DND-41 (cell line): ENCODE measurements around the gene EFTUD2.

Experiments used
- ATAC-seq: fragments of 200-7000 bp; cut with Tn5 transposase; 3 replicates; pipeline ENCODE4 v1.9.1; 2021; ENCODE audit warnings: low read depth; ENCODE audit not compliant: insufficient read depth
- DNase-seq: peaks from one replicate; pipeline ENCODE4 v3.0.0-alpha.2; 2020
- H2AFZ ChIP-seq: 2 replicates; pipeline ENCODE4 v1.6.0; 2012; ENCODE audit warnings: low read depth, low read length
- H3K27ac ChIP-seq: 2 replicates; pipeline ENCODE4 v1.5.1; 2012; ENCODE audit warnings: low read length, inconsistent platforms
- H3K27me3 ChIP-seq: fragments of 200-600 bp; sonication (generic); 2 replicates; pipeline ENCODE4 v1.6.0; 2012; ENCODE audit warnings: low read length, mild to moderate bottlenecking, inconsistent platforms; ENCODE audit not compliant: insufficient read depth, poor library complexity
- H3K36me3 ChIP-seq: 2 replicates; pipeline ENCODE4 v1.5.1; 2012; ENCODE audit warnings: low read length, inconsistent platforms; ENCODE audit not compliant: insufficient read depth
- H3K4me1 ChIP-seq: 2 replicates; pipeline ENCODE4 v1.5.1; 2012; ENCODE audit warnings: mild to moderate bottlenecking, low read length; ENCODE audit not compliant: insufficient read depth
- H3K4me2 ChIP-seq: 2 replicates; pipeline ENCODE4 v1.6.0; 2012; ENCODE audit warnings: mild to moderate bottlenecking, moderate library complexity, low read length, inconsistent platforms; ENCODE audit not compliant: insufficient read depth
- H3K4me3 ChIP-seq, 2 experiments: fragments of 200-600 bp in 1 of 2; shearing (Covaris generic) in 1 of 2; 2 replicates each; pipeline ENCODE4 v1.5.1; 2012 to 2016; ENCODE audit warnings: inconsistent platforms in 2 of 2, low read length in 2 of 2, mild to moderate bottlenecking in 2 of 2, low read depth in 1 of 2, moderate library complexity in 1 of 2
- H3K79me2 ChIP-seq: 2 replicates; pipeline ENCODE4 v1.6.0; 2012; ENCODE audit warnings: low read length, inconsistent platforms; ENCODE audit not compliant: insufficient read depth
- H3K9ac ChIP-seq: 2 replicates; pipeline ENCODE4 v1.6.0; 2012; ENCODE audit warnings: low read depth, mild to moderate bottlenecking, inconsistent platforms, low read length, moderate library complexity
- H3K9me3 ChIP-seq: 2 replicates; pipeline ENCODE4 v1.5.1; 2012; ENCODE audit warnings: low read length, moderate library complexity, mild to moderate bottlenecking, inconsistent platforms; ENCODE audit not compliant: insufficient read depth, severe bottlenecking
- H4K20me1 ChIP-seq: 2 replicates; pipeline ENCODE4 v1.6.0; 2012; ENCODE audit warnings: low read length; ENCODE audit not compliant: insufficient read depth
- CTCF ChIP-seq: IDR thresholded peaks from 2 replicates; pipeline ENCODE4 v1.5.1; 2012; ENCODE audit warnings: borderline replicate concordance, low read length, moderate library complexity, mild to moderate bottlenecking; ENCODE audit not compliant: poor library complexity, severe bottlenecking; ENCODE audit errors: extremely low read depth
- EZH2 ChIP-seq: IDR thresholded peaks from 3 replicates; pipeline ENCODE4 v1.6.1; 2012; ENCODE audit warnings: borderline replicate concordance, low read depth, mild to moderate bottlenecking, moderate library complexity, low read length, inconsistent platforms; ENCODE audit not compliant: severe bottlenecking

The EFTUD2 gene

DNA sequence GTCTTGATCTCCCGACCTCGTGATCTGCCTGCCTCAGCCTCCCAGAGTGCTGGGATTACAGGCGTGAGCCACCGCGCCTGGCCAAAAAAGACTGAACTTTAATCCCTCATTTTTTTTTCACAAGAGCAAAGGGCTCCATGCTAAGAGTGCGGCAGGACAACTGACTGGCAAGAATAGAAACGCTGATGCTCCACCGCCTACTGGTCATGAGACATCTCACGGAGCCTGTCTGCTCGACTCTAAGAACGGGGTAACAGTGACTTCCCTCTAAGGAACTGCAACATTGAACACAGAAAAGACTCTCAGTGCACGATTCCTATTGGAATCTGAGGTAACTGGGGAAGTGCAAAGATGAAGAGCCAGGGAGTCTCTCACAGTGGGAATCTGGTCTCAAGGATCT, 27.7 kb downstream of the EFTUD2 start:
- ATAC-seq (no peak), DNase-seq (no peak)
- Histone ChIP-seq H3K4me2 (no peak overlapping the region), H3K4me3 (no peak overlapping the region), H4K20me1 (peaks cover 8% of the 10 kb centered on the region; the same call in 1 of the 2 replicates), H3K27me3 (no peaks in the 10 kb centered on the region), H2AFZ (no peak overlapping the region), H3K27ac (no peak overlapping the region), H3K36me3 (peaks cover 86% of the 10 kb centered on the region), H3K9ac (no peak overlapping the region), H3K4me1 (no peaks in the 10 kb centered on the region), H3K9me3 (no peaks in the 10 kb centered on the region), H3K79me2 (no peaks in the 10 kb centered on the region)
- TF ChIP-seq EZH2 (no peak), CTCF (no peak)

- H3K27ac ChIP-seq, result no peak overlapping the region
- no peak overlapping the region for H3K4me2 ChIP-seq
- H2AFZ ChIP-seq, result no peak overlapping the region
- no peaks in the 10 kb centered on the region for H3K27me3 ChIP-seq
- no peaks in the 10 kb centered on the region for H3K4me1 ChIP-seq
- no peak for ATAC-seq
- peaks cover 88% of the 10 kb centered on the region for H3K36me3 ChIP-seq
- no peak overlapping the region for H3K9ac ChIP-seq
- no peak overlapping the region for H3K4me3 ChIP-seq
- H4K20me1 ChIP-seq, result peaks cover 14% of the 10 kb centered on the region
- no peak for TF ChIP-seq CTCF
- TF ChIP-seq EZH2, result no peak
- DNase-seq, result no peak
- H3K9me3 ChIP-seq, result no peaks in the 10 kb centered on the region
- no peaks in the 10 kb centered on the region for H3K79me2 ChIP-seq
These were observed 31.4 kb downstream of the EFTUD2 start for GRCh38 chr17:44867841-44868240.

- Histone ChIP-seq H3K27me3 (no peaks in the 10 kb centered on the region), H3K4me3 (no peak overlapping the region), H3K9ac (no peak overlapping the region), H3K4me2 (no peak overlapping the region), H3K79me2 (no peaks in the 10 kb centered on the region), H3K36me3 (peaks cover 88% of the 10 kb centered on the region), H2AFZ (no peak overlapping the region), H3K4me1 (no peaks in the 10 kb centered on the region), H3K9me3 (no peaks in the 10 kb centered on the region), H4K20me1 (peaks cover 10% of the 10 kb centered on the region; the same call in 1 of the 2 replicates), H3K27ac (no peak overlapping the region)
- DNase-seq (no peak), ATAC-seq (no peak)
- TF ChIP-seq EZH2 (no peak), CTCF (no peak)
These were observed 33.3 kb downstream of the EFTUD2 start for GRCh38 chr17:44865931-44866330.

DNA sequence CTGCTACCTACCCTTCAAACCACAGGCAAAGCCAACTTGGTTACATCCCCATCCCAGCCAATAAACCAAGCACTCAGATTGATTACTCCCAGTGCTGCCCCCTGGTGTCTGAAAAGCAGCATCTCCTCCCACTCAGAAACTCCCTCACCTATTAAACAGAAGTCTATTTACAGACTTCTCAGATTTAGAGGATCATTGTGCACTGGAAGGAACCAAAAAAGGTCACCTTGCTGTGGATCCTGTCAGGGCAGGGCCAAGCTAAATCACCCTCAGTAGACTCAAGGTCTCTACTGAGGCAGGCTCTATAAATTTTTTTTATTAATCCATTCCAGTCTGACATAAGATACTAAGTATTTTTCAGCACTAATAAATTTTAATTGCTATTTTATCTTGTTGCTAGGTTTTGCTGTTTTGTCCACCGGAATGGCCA, 34.0 kb downstream of the EFTUD2 start:
- Histone ChIP-seq H3K27me3 (no peaks in the 10 kb centered on the region), H3K9me3 (no peaks in the 10 kb centered on the region), H3K4me2 (no peak overlapping the region), H3K36me3 (peaks cover 89% of the 10 kb centered on the region), H3K27ac (no peak overlapping the region), H3K4me3 (no peak overlapping the region), H3K79me2 (no peaks in the 10 kb centered on the region), H3K4me1 (no peaks in the 10 kb centered on the region), H4K20me1 (peaks cover 10% of the 10 kb centered on the region; the same call in 1 of the 2 replicates), H2AFZ (no peak overlapping the region), H3K9ac (no peak overlapping the region)
- DNase-seq (peak; percentile 71), ATAC-seq (peak; percentile 90)
- TF ChIP-seq CTCF, result peak; percentile 93
- no peak for TF ChIP-seq EZH2
